Mammary epithelial cell (primary cell): ENCODE results near the gene ZNF750.

Experiments
- CTCF ChIP-seq, 2 donors: IDR thresholded peaks in 1 of 2; conservative IDR thresholded peaks in 1 of 2; 2 replicates each; pipeline ENCODE4 v1.5.1; 2011 to 2012; ENCODE audit warnings: inconsistent platforms in 2 of 2, low read length in 2 of 2, mild to moderate bottlenecking in 2 of 2, control low read depth in 1 of 2, low read depth in 1 of 2; ENCODE audit not compliant: insufficient read depth in 1 of 2; ENCODE audit errors: extremely low read depth in 1 of 2
- EZH2 ChIP-seq: IDR thresholded peaks from 2 replicates; pipeline ENCODE4 v1.6.1; 2012; ENCODE audit warnings: low read length, inconsistent platforms, borderline replicate concordance

GRCh38 chr17:82779541-82779940, 60.3 kb downstream of the ZNF750 start:
- TF ChIP-seq CTCF (conservative IDR thresholded peaks at IDR 0.05 in 1 of 2, IDR thresholded peaks at IDR 0.05 in 1 of 2; ENCODE audit: extremely low read depth in 1 of 2, insufficient read depth in 1 of 2, low read depth in 1 of 2, low read length in 2 of 2) (no peak), EZH2 (no peak)
